ENCODE measurements around the gene FIBP. TPM values are rescaled to one million over a fixed set of nuclear protein-coding genes. Genes with fewer than 3 reads are reported as not detected.

FIBP gene
- total RNA-seq: 44.0 TPM
- long read RNA-seq, transcript FIBP-202 (10 exons, 1,248 nt): major isoform, 46 of 70 reads
- long read RNA-seq, transcript FIBP-201 (10 exons, 1,261 nt): minor isoform, 7 of 70 reads
- long read RNA-seq, partial matches to known transcripts: 9 of 70 reads
- long read RNA-seq, other reads (novel, unspliced or antisense): 7 of 70 reads

- no peaks in the 10 kb centered on the region for H3K27me3 ChIP-seq (ENCODE audit: low read depth)
- H3K4me3 ChIP-seq: peak within 1 kb of the TSS; percentile 88
- DNase-seq (peak; percentile 98), ATAC-seq (peak; percentile 89 to 90)
- peak within 1 kb of the TSS; percentile 98 for H3K27ac ChIP-seq
- intact Hi-C loops (cut with DNase I): loop anchor here (10.0 kb wide), 1 partner anchor 97 kb away; no protein-coding TSS in a partner anchor
- TF ChIP-seq, protein P1, sequence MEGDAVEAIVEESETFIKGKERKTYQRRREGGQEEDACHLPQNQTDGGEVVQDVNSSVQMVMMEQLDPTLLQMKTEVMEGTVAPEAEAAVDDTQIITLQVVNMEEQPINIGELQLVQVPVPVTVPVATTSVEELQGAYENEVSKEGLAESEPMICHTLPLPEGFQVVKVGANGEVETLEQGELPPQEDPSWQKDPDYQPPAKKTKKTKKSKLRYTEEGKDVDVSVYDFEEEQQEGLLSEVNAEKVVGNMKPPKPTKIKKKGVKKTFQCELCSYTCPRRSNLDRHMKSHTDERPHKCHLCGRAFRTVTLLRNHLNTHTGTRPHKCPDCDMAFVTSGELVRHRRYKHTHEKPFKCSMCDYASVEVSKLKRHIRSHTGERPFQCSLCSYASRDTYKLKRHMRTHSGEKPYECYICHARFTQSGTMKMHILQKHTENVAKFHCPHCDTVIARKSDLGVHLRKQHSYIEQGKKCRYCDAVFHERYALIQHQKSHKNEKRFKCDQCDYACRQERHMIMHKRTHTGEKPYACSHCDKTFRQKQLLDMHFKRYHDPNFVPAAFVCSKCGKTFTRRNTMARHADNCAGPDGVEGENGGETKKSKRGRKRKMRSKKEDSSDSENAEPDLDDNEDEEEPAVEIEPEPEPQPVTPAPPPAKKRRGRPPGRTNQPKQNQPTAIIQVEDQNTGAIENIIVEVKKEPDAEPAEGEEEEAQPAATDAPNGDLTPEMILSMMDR (IDR thresholded peaks at IDR 0.05): peak; percentile 83
- H3K36me3 ChIP-seq: peaks cover 29% of the 10 kb centered on the region
- H3K9me3 ChIP-seq: no peaks in the 10 kb centered on the region
- peaks cover 57% of the 10 kb centered on the region for H3K4me1 ChIP-seq
Observed at GRCh38 chr11:65888163-65888814, at the start of gene FIBP. Gene FIBP, minus strand, starts transcription at chr11:65888471. Its CDS starts 53 bp downstream, at chr11:65888418.

- intact Hi-C loops (cut with DNase I): no loop called here
- peaks cover 8% of the 10 kb centered on the region for H3K27me3 ChIP-seq (ENCODE audit: low read depth)
- H3K4me1 ChIP-seq: no peaks in the 10 kb centered on the region
- no peak overlapping the region for H3K27ac ChIP-seq
- no peaks in the 10 kb centered on the region for H3K9me3 ChIP-seq
- H3K36me3 ChIP-seq: no peaks in the 10 kb centered on the region
- DNase-seq (no peak), ATAC-seq (no peak)
- TF ChIP-seq, protein P1 (IDR thresholded peaks at IDR 0.05): no peak
- H3K4me3 ChIP-seq: no peak overlapping the region
Observed at GRCh38 chr11:65937766-65938165, 49.5 kb upstream of the FIBP start.

GRCh38 chr11:65934014-65934413 is 45.7 kb upstream of the FIBP start:
- Histone ChIP-seq H3K27me3 (ENCODE audit: low read depth) (peaks cover 8% of the 10 kb centered on the region), H3K36me3 (no peaks in the 10 kb centered on the region), H3K9me3 (no peaks in the 10 kb centered on the region), H3K27ac (no peak overlapping the region), H3K4me1 (no peaks in the 10 kb centered on the region), H3K4me3 (no peak overlapping the region)
- intact Hi-C loops (cut with DNase I): no loop called here
- DNase-seq: no peak
- ATAC-seq: no peak
- TF ChIP-seq, protein P1 (IDR thresholded peaks at IDR 0.05): no peak

- Histone ChIP-seq H3K27me3 (ENCODE audit: low read depth) (peaks cover 8% of the 10 kb centered on the region), H3K4me3 (no peak overlapping the region), H3K9me3 (no peaks in the 10 kb centered on the region), H3K27ac (no peak overlapping the region), H3K36me3 (no peaks in the 10 kb centered on the region), H3K4me1 (peaks cover 13% of the 10 kb centered on the region)
- TF ChIP-seq, protein P1 (IDR thresholded peaks at IDR 0.05): no peak
- intact Hi-C loops (cut with DNase I): no loop called here
- ATAC-seq (no peak), DNase-seq (no peak)
Observed at GRCh38 chr11:65932558-65932919, 44.3 kb upstream of the FIBP start.

DNA sequence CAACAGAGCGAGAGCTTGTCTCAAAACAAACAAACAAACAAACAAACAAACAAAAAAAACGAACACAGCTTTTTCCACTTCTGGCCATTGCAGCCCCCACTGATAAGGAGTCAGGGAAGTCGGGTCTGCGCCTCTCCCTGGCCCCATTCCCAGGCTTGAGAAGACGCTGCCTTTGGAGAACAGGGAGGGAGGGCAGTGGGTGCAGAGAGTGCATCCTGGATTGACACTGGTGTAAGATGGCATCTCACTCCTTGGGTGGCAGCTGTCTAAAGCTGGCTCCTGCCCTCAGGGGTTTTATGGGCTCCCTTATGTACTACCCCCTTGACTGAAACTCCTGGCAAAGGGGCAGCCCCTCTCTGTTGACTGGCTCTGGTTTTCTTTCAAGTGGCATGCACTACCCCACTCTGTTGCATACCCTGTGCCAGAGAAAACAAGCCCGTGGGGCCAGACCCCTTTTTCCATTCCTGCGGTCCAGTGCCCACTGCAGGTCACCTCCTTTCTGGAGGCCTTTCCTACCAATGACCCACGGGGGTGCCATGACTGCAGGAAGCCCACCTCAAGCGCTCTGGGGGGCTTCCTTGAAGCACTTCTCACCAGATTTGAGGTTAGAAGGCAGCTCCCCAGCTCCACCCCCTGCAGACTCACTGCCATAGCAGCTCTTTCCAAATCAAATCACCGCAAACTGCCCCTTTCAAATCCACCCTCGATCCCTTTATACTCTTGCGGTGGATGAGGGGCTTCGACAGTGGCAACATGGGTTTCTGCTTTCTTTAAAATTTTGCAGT is 43.7 kb upstream of the FIBP start:
- no peak for ATAC-seq
- H3K27me3 ChIP-seq (ENCODE audit: low read depth): peaks cover 8% of the 10 kb centered on the region
- TF ChIP-seq, protein P1 (IDR thresholded peaks at IDR 0.05): no peak
- H3K4me1 ChIP-seq: peaks cover 13% of the 10 kb centered on the region
- no peaks in the 10 kb centered on the region for H3K36me3 ChIP-seq
- no peak overlapping the region for H3K27ac ChIP-seq
- H3K4me3 ChIP-seq: no peak overlapping the region
- intact Hi-C loops (cut with DNase I): no loop called here
- no peak for DNase-seq
- H3K9me3 ChIP-seq: no peaks in the 10 kb centered on the region
